Type B pancreatic cell (in vitro differentiated cells): ENCODE data around the gene S100A8. TPM values are rescaled to one million over a fixed set of nuclear protein-coding genes. Genes with fewer than 3 reads are reported as not detected.

Experiments used
- DNase-seq: peaks from one replicate; pipeline ENCODE4 v3.0.0; 2021; ENCODE audit warnings: mixed read lengths; ENCODE audit not compliant: unreplicated experiment; ENCODE audit errors: extremely low spot score
- H3K27ac Mint-ChIP-seq: 2 replicates; pipeline ENCODE4 v1.8.0; 2021; ENCODE audit warnings: mild to moderate bottlenecking, mixed read lengths
- H3K27me3 Mint-ChIP-seq: 2 replicates; pipeline ENCODE4 v1.8.0; 2021; ENCODE audit warnings: mixed read lengths
- H3K36me3 Mint-ChIP-seq: 2 replicates; pipeline ENCODE4 v1.8.0; 2021; ENCODE audit warnings: mixed read lengths
- H3K4me1 Mint-ChIP-seq: one replicate; pipeline ENCODE4 v1.8.0; 2021; ENCODE audit warnings: mixed read lengths; ENCODE audit not compliant: unreplicated experiment
- H3K4me3 Mint-ChIP-seq: 2 replicates; pipeline ENCODE4 v1.8.0; 2021; ENCODE audit warnings: mild to moderate bottlenecking, mixed read lengths
- H3K9me3 Mint-ChIP-seq: 2 replicates; pipeline ENCODE4 v1.8.0; 2021; ENCODE audit warnings: mixed read lengths
- CTCF ChIP-seq: fragments of 200-600 bp; sonication (generic); conservative IDR thresholded peaks from 2 replicates; pipeline ENCODE4 v1.5.0; 2021; ENCODE audit warnings: antibody characterized with exemption, mild to moderate bottlenecking
- total RNA-seq: library from RNA; stranded (reverse); gene quantifications from 2 replicates; pipeline ENCODE4 v1.2.1, GENCODE V29; 2021; ENCODE audit warnings: low replicate concordance

S100A8 gene
- total RNA-seq, 1 donor from 2014 or later = 667 TPM

DNA sequence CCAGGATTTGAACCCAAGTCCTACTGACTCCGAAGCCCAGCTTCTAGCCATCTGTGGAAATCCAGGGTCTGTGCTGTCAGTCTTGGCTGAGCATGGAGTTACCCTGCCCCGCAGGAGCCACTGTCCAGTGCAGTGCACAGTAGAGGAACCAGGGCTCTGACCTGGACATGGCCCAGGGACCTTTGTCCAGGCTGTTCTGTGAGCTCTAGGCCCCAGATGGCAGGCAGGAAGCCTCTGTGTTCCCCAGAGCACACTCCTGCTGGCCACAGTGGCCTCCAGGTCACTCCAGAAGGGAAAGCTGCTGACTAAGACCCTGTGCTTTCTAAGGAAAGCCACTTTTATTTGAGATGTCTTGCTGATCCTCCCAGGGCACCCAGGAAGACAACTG is 39.3 kb upstream of the S100A8 start:
- Mint-ChIP-seq H3K27ac (no peak overlapping the region), H3K9me3 (no peaks in the 10 kb centered on the region), H3K4me1 (no peaks in the 10 kb centered on the region), H3K36me3 (no peaks in the 10 kb centered on the region), H3K4me3 (no peak overlapping the region), H3K27me3 (peaks cover 7% of the 10 kb centered on the region)
- DNase-seq = no peak
- TF ChIP-seq CTCF = no peak

DNA sequence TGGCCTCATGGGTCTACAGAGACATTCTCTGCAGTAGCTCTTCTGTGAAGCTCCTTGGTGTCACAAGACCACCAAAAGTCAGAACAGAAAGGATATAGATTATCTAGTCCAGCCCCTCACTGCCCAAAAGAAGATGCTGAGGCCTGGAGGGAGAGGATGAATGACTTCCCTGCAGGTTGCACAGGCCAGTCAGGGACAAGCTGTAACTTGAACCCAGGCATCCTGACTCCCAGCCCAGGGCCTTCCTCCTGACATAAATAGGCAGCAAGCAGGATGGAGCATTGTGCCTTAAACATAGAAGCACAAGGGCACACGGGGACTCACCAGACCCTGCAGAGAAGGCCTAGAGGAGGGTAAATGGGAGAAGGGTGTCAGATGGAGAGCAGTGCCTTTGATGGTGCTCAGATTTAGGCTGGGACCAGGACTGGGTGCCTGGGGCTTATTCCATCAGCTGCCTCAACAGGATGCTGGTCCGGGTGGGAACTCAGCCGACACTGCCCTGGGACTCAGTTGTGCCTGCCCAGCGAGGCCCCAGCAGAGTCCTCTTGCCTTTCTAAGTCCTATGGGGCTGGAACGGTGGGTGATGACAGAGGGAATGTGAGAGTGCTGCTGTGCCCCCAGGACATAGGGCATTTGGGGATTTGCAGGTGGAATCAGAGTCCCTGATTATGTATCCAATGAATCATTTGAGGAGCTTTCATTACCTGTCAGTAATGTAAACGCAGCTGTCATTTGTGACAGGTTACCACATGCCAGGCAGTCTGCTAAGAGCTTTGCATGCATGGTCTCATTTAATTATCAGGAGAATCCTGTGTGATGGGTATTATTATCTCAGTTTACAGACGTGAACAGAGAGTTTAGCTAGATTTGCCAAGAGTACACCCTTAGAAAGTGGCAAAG is 38.6 kb upstream of the S100A8 start:
- Mint-ChIP-seq H3K4me3 (no peak overlapping the region), H3K27me3 (peaks cover 10% of the 10 kb centered on the region), H3K4me1 (no peaks in the 10 kb centered on the region), H3K9me3 (no peaks in the 10 kb centered on the region), H3K27ac (no peak overlapping the region), H3K36me3 (no peaks in the 10 kb centered on the region)
- TF ChIP-seq CTCF = no peak
- DNase-seq = no peak

GRCh38 chr1:153428791-153429190 is 37.9 kb upstream of the S100A8 start:
- Mint-ChIP-seq H3K9me3 (no peaks in the 10 kb centered on the region), H3K27me3 (peaks cover 14% of the 10 kb centered on the region), H3K27ac (no peak overlapping the region), H3K4me1 (no peaks in the 10 kb centered on the region), H3K36me3 (no peaks in the 10 kb centered on the region), H3K4me3 (no peak overlapping the region)
- no peak for DNase-seq
- TF ChIP-seq CTCF = no peak

GRCh38 chr1:153428073-153428638 is 37.3 kb upstream of the S100A8 start:
- no peak for DNase-seq
- TF ChIP-seq CTCF = no peak
- Mint-ChIP-seq H3K9me3 (no peaks in the 10 kb centered on the region), H3K4me3 (no peak overlapping the region), H3K27me3 (peaks cover 14% of the 10 kb centered on the region), H3K36me3 (no peaks in the 10 kb centered on the region), H3K27ac (no peak overlapping the region), H3K4me1 (no peaks in the 10 kb centered on the region)

GRCh38 chr1:153426809-153427208 is 35.9 kb upstream of the S100A8 start:
- Mint-ChIP-seq H3K9me3 (no peaks in the 10 kb centered on the region), H3K4me3 (no peak overlapping the region), H3K27ac (no peak overlapping the region), H3K36me3 (no peaks in the 10 kb centered on the region), H3K4me1 (no peaks in the 10 kb centered on the region), H3K27me3 (peaks cover 14% of the 10 kb centered on the region)
- TF ChIP-seq CTCF = no peak
- no peak for DNase-seq
